ENCODE data around the gene CA6. TPM values are rescaled to one million over a fixed set of nuclear protein-coding genes. Genes with fewer than 3 reads are reported as not detected.

The CA6 gene
- total and polyA plus RNA-seq, 8 donors, result not detected

DNA sequence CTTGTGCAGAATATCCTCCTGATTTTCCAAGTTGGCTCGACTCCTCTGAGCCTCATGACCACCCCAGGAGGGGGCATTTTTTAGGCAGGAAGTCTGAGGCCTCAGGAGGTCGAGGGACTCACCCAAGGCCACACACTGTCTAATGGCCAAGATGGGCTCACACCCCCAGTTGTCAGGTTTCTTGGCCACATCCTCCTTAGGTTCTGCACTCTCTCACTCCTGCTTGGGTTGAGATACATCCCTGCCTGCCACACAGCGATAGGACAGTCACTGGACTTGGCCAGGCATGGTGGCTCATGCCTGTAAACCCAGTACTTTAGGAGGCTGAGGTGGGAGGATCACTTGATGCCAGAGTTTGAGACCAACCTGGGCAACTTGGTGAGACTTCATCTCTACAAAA is 4.6 kb downstream of the CA6 start:
- no peak overlapping the region for H3K27ac ChIP-seq
- ATAC-seq (no peak), FAIRE-seq (no peak), DNase-seq (no peak)
- no peak overlapping the region for H3K4me3 ChIP-seq
- no peaks in the 10 kb centered on the region for H3K27me3 ChIP-seq
- no peaks in the 10 kb centered on the region for H3K36me3 ChIP-seq
- H3K9me3 ChIP-seq, result no peaks in the 10 kb centered on the region
- 64 to 67% methylated on average over 3 of the region's 3 CpGs for WGBS, 2 donors
- no peaks in the 10 kb centered on the region for H3K4me1 ChIP-seq
- TF ChIP-seq, protein P1, sequence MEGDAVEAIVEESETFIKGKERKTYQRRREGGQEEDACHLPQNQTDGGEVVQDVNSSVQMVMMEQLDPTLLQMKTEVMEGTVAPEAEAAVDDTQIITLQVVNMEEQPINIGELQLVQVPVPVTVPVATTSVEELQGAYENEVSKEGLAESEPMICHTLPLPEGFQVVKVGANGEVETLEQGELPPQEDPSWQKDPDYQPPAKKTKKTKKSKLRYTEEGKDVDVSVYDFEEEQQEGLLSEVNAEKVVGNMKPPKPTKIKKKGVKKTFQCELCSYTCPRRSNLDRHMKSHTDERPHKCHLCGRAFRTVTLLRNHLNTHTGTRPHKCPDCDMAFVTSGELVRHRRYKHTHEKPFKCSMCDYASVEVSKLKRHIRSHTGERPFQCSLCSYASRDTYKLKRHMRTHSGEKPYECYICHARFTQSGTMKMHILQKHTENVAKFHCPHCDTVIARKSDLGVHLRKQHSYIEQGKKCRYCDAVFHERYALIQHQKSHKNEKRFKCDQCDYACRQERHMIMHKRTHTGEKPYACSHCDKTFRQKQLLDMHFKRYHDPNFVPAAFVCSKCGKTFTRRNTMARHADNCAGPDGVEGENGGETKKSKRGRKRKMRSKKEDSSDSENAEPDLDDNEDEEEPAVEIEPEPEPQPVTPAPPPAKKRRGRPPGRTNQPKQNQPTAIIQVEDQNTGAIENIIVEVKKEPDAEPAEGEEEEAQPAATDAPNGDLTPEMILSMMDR (IDR thresholded peaks at IDR 0.05), result no peak
- intact Hi-C loops (cut with DNase I), result no loop called here

DNA sequence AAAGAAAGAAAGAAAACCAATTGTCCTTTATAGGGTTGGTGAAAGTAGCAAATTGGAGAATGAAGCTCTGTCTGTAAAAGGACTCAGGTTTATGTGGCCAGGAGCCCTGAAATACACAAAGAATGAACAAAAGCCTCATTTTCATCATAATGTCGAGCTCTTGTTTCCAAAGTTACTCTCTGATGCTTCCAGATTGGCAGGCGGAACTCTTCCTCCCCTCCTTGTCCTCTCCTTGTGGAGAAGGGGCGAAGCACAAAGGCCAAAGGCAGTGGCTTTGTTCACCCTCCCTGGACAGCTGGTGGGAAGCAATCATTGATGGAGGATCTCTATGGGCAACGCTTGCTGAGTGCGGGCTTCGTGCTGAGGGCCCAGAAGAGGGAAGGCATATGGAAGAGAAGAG is 5.6 kb downstream of the CA6 start:
- H3K36me3 ChIP-seq, result no peaks in the 10 kb centered on the region
- 79% methylated on average over 6 of the region's 6 CpGs for WGBS, 2 donors
- intact Hi-C loops (cut with DNase I), result no loop called here
- no peaks in the 10 kb centered on the region for H3K27me3 ChIP-seq
- no peaks in the 10 kb centered on the region for H3K4me1 ChIP-seq
- H3K27ac ChIP-seq, result no peak overlapping the region
- FAIRE-seq (no peak), DNase-seq (no peak), ATAC-seq (no peak)
- H3K4me3 ChIP-seq, result no peak overlapping the region
- H3K9me3 ChIP-seq, result no peaks in the 10 kb centered on the region
- TF ChIP-seq, protein P1 (IDR thresholded peaks at IDR 0.05), result no peak

DNA sequence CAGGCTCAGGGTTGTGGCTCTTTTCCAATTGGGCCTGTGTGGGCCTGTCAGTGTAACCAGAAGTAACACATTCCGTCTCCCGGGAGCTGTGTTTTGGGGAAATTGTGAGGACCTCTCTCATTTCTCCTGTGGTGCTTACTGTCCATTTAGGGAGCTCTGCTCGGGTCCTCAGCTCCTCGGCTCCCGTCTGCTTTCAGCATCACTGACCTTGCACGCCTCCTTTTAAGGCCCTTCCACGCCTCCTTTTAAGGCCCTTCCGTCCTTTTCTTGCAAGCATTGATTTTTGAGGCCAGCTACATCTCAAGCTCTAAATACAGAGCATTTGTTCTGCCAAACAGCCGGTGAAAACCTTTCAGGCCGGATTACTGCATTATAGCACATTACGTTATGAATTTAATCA is 9.7 kb downstream of the CA6 start:
- Histone ChIP-seq H3K4me3 (no peak overlapping the region), H3K27ac (no peak overlapping the region), H3K9me3 (no peaks in the 10 kb centered on the region), H3K36me3 (no peaks in the 10 kb centered on the region), H3K27me3 (no peaks in the 10 kb centered on the region), H3K4me1 (no peaks in the 10 kb centered on the region)
- TF ChIP-seq, protein P1 (IDR thresholded peaks at IDR 0.05), result no peak
- ATAC-seq (no peak), DNase-seq (no peak), FAIRE-seq (no peak)
- intact Hi-C loops (cut with DNase I), result no loop called here
- 85 to 88% methylated on average over 11 of the region's 11 CpGs for WGBS, 2 donors

DNA sequence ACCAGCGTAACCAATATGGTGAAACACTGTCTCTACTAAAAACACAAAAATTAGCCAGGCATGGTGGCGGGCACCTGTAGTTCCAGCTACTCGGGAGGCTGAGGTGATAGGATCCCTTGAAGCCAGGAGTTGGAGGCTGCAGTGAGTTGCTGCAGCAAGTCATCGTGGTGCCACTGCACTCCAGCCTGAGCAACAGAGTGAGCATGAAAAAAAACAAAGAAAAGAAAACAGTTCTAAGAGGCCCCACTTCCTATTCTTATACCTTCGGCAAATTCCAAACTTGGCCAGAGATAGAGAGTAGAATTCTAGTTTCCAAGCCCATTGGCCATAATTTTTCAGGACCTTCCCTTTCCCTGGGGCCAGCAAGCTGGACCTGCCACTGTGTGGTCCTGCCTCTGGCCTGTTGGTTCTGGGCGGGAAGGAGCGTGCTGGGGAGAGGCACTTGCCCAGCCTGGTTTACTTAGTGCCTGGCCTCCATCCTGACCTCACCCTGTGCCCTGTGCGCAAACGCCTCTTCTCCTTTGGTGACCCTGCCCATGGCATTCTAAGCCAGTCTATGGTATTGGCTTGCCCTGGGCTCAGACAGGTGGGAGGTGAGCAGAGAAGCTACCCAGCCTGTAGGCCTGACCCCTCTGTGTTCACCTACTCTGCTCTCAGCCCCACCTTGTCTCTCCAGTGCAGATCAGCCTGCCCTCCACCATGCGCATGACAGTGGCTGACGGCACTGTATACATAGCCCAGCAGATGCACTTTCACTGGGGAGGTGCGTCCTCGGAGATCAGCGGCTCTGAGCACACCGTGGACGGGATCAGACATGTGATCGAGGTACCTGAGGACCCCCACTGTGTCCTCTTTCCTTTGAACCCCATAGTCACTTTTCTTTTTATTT is 11.0 kb downstream of the CA6 start:
- TF ChIP-seq, protein P1 (IDR thresholded peaks at IDR 0.05), result no peak
- Histone ChIP-seq H3K9me3 (no peaks in the 10 kb centered on the region), H3K4me1 (no peaks in the 10 kb centered on the region), H3K27ac (no peak overlapping the region), H3K36me3 (no peaks in the 10 kb centered on the region), H3K4me3 (no peak overlapping the region), H3K27me3 (no peaks in the 10 kb centered on the region)
- FAIRE-seq, result no peak
- no peak for ATAC-seq
- intact Hi-C loops (cut with DNase I), result no loop called here
- WGBS, 2 donors, result 83 to 90% methylated on average over 17 of the region's 17 CpGs
- DNase-seq, result no peak

Data from pancreas (tissue), 10 donors.